ENCODE measurements around the gene PALM3. TPM values are rescaled to one million over a fixed set of nuclear protein-coding genes. Genes with fewer than 3 reads are reported as not detected.

Gene PALM3
- total RNA-seq, 4 donors from 2014 or later = not detected

- DNase-seq (ENCODE audit: low spot score in 2 of 2) = no peak
- Histone ChIP-seq H3K36me3 (no peaks in the 10 kb centered on the region), H3K27ac (no peak overlapping the region), H3K9me3 (no peaks in the 10 kb centered on the region), H3K4me1 (peaks cover 10% of the 10 kb centered on the region), H3K4me3 (no peak overlapping the region), H3K27me3 (peaks cover 42% of the 10 kb centered on the region)
- TF ChIP-seq POLR2AphosphoS5 (IDR thresholded peaks at IDR 0.05) = no peak
- TF ChIP-seq POLR2A (IDR thresholded peaks at IDR 0.05) = no peak
- TF ChIP-seq EP300 (IDR thresholded peaks at IDR 0.05) = no peak
- TF ChIP-seq, protein P1, sequence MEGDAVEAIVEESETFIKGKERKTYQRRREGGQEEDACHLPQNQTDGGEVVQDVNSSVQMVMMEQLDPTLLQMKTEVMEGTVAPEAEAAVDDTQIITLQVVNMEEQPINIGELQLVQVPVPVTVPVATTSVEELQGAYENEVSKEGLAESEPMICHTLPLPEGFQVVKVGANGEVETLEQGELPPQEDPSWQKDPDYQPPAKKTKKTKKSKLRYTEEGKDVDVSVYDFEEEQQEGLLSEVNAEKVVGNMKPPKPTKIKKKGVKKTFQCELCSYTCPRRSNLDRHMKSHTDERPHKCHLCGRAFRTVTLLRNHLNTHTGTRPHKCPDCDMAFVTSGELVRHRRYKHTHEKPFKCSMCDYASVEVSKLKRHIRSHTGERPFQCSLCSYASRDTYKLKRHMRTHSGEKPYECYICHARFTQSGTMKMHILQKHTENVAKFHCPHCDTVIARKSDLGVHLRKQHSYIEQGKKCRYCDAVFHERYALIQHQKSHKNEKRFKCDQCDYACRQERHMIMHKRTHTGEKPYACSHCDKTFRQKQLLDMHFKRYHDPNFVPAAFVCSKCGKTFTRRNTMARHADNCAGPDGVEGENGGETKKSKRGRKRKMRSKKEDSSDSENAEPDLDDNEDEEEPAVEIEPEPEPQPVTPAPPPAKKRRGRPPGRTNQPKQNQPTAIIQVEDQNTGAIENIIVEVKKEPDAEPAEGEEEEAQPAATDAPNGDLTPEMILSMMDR (IDR thresholded peaks at IDR 0.05) = no peak
- 74% methylated on average over 5 of the region's 5 CpGs for WGBS
Observed at GRCh38 chr19:14062558-14062855, 631 bp upstream of the PALM3 start.

DNA sequence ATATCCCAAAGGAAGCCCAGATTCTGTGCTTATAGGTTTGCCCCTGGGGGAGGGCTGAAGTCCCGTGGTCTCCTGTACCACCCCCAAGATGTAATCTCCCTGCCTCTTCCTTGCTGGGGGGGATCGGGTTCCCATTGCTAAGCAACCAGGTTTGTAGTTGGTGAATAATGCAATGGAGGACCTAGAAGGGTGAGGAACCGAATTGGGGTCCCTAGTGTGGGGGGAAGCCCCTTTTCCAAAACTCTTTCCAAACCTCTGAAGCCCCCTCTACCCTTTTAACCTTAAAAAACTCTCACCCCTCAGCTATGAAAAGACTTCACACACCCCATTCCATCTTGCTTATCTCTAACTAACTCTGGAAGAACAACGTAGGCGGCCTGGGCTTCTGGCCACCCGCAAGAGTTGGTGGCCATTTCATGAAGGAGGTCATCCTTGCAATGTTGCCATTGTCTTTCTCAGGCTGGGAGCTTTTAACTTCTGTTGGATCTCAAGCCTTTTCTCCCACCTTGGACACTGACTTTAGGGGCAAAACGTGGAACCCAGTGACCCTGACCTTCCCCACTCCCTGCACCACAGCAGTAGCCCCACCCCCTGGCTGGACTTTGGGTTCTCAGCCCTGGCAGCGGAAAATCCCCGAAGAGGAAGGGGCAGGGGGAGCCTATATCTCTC lies 661 bp downstream of the PALM3 start:
- H3K9me3 ChIP-seq = no peaks in the 10 kb centered on the region
- WGBS = 51% methylated on average over 9 of the region's 9 CpGs
- no peak overlapping the region for H3K27ac ChIP-seq
- H3K27me3 ChIP-seq = peaks cover 42% of the 10 kb centered on the region
- peaks cover 15% of the 10 kb centered on the region for H3K4me1 ChIP-seq
- no peaks in the 10 kb centered on the region for H3K36me3 ChIP-seq
- TF ChIP-seq, protein P1 (IDR thresholded peaks at IDR 0.05) = no peak
- TF ChIP-seq POLR2AphosphoS5 (IDR thresholded peaks at IDR 0.05) = no peak
- no peak for TF ChIP-seq POLR2A (IDR thresholded peaks at IDR 0.05)
- no peak for TF ChIP-seq EP300 (IDR thresholded peaks at IDR 0.05)
- DNase-seq (ENCODE audit: low spot score in 2 of 2) = no peak
- H3K4me3 ChIP-seq = no peak overlapping the region

- Histone ChIP-seq H3K9me3 (no peaks in the 10 kb centered on the region), H3K27me3 (peaks cover 42% of the 10 kb centered on the region), H3K27ac (no peak overlapping the region), H3K4me3 (no peak overlapping the region), H3K36me3 (no peaks in the 10 kb centered on the region), H3K4me1 (peaks cover 15% of the 10 kb centered on the region)
- TF ChIP-seq POLR2AphosphoS5 (IDR thresholded peaks at IDR 0.05) (no peak), EP300 (IDR thresholded peaks at IDR 0.05) (no peak), POLR2A (IDR thresholded peaks at IDR 0.05) (no peak)
- TF ChIP-seq, protein P1 (IDR thresholded peaks at IDR 0.05) = no peak
- no peak for DNase-seq (ENCODE audit: low spot score in 2 of 2)
- 58% methylated on average over 8 of the region's 8 CpGs for WGBS
Observed at GRCh38 chr19:14059652-14060155, 2.2 kb downstream of the PALM3 start.

GRCh38 chr19:14059093-14059480 lies 2.8 kb downstream of the PALM3 start:
- no peaks in the 10 kb centered on the region for H3K9me3 ChIP-seq
- H3K4me1 ChIP-seq = peaks cover 15% of the 10 kb centered on the region
- no peaks in the 10 kb centered on the region for H3K36me3 ChIP-seq
- peaks cover 42% of the 10 kb centered on the region for H3K27me3 ChIP-seq
- DNase-seq (ENCODE audit: low spot score in 2 of 2) = no peak
- H3K27ac ChIP-seq = no peak overlapping the region
- TF ChIP-seq, protein P1 (IDR thresholded peaks at IDR 0.05) = peak in 1 of 2 donors; percentile 64
- no peak for TF ChIP-seq EP300 (IDR thresholded peaks at IDR 0.05)
- no peak for TF ChIP-seq POLR2A (IDR thresholded peaks at IDR 0.05)
- no peak overlapping the region for H3K4me3 ChIP-seq
- WGBS = 21% methylated on average over 15 of the region's 15 CpGs

GRCh38 chr19:14058182-14059092 lies 3.4 kb downstream of the PALM3 start:
- Histone ChIP-seq H3K9me3 (no peaks in the 10 kb centered on the region), H3K27ac (no peak overlapping the region), H3K4me3 (no peak overlapping the region), H3K36me3 (no peaks in the 10 kb centered on the region), H3K27me3 (peaks cover 42% of the 10 kb centered on the region), H3K4me1 (peaks cover 15% of the 10 kb centered on the region)
- 18% methylated on average over 17 of the region's 17 CpGs for WGBS
- DNase-seq (ENCODE audit: low spot score in 2 of 2) = no peak
- TF ChIP-seq, protein P1 (IDR thresholded peaks at IDR 0.05) = no peak
- TF ChIP-seq EP300 (IDR thresholded peaks at IDR 0.05) (no peak), POLR2A (IDR thresholded peaks at IDR 0.05) (no peak), POLR2AphosphoS5 (IDR thresholded peaks at IDR 0.05) (no peak)
